ENCODE results near the gene GLI3.

- TF ChIP-seq CTCF (IDR thresholded peaks at IDR 0.05) (no peak), POLR2A (IDR thresholded peaks at IDR 0.05) (no peak), EP300 (IDR thresholded peaks at IDR 0.05) (no peak), POLR2AphosphoS5 (IDR thresholded peaks at IDR 0.05) (no peak)
Measured at GRCh38 chr7:41938371-41938770, 298.6 kb downstream of the GLI3 start.

Data from stomach (tissue), 4 donors.